ENCODE data around the gene PRXL2B. TPM values are rescaled to one million over a fixed set of nuclear protein-coding genes. Genes with fewer than 3 reads are reported as not detected.
"Not testable (repeated sequence)": the region's sequence is repeated elsewhere in the genome, so short reads cannot be mapped to it uniquely, and the experiment has no call there.

Gene PRXL2B
- polyA plus RNA-seq, 2 donors: 12.2 to 16.3 TPM

- WGBS, 2 donors: 86% methylated on average over 18 of the region's 18 CpGs
- Histone ChIP-seq H3K27me3 (ENCODE audit: control insufficient read depth in 1 of 2, insufficient read depth in 2 of 2, low read length in 2 of 2) (no peaks in the 10 kb centered on the region), H3K4me1 (ENCODE audit: control insufficient read depth in 2 of 2, insufficient read depth in 2 of 2, low read length in 1 of 2) (peaks cover 2 to 3% of the 10 kb centered on the region in 2 donors), H3K36me3 (ENCODE audit: control insufficient read depth in 2 of 2, insufficient read depth in 2 of 2, low read length in 1 of 2) (peaks cover 3 to 35% of the 10 kb centered on the region in 2 donors), H3K4me3 (ENCODE audit: low read depth in 1 of 2, low read length in 2 of 2) (no peak overlapping the region), H3K27ac (ENCODE audit: low read depth in 2 of 2, low read length in 1 of 2) (no peak overlapping the region), H3K9me3 (ENCODE audit: control insufficient read depth in 2 of 2, insufficient read depth in 1 of 2, low read depth in 1 of 2, low read length in 1 of 2) (no peaks in the 10 kb centered on the region)
These were observed 23.4 kb upstream of the PRXL2B start for GRCh38 chr1:2563205-2563604.

- no peak overlapping the region for H3K4me3 ChIP-seq (ENCODE audit: low read depth in 1 of 2, low read length in 2 of 2)
- H3K27me3 ChIP-seq (ENCODE audit: control insufficient read depth in 1 of 2, insufficient read depth in 2 of 2, low read length in 2 of 2): no peaks in the 10 kb centered on the region
- no peaks in the 10 kb centered on the region for H3K9me3 ChIP-seq (ENCODE audit: control insufficient read depth in 2 of 2, insufficient read depth in 1 of 2, low read depth in 1 of 2, low read length in 1 of 2)
- peaks cover 3 to 25% of the 10 kb centered on the region in 2 donors for H3K36me3 ChIP-seq (ENCODE audit: control insufficient read depth in 2 of 2, insufficient read depth in 2 of 2, low read length in 1 of 2)
- 75 to 76% methylated on average over 20 of the region's 20 CpGs for WGBS, 2 donors
- H3K4me1 ChIP-seq (ENCODE audit: control insufficient read depth in 2 of 2, insufficient read depth in 2 of 2, low read length in 1 of 2): peaks cover 0 to 2% of the 10 kb centered on the region in 2 donors
- H3K27ac ChIP-seq (ENCODE audit: low read depth in 2 of 2, low read length in 1 of 2): no peak overlapping the region
These were observed 22.4 kb upstream of the PRXL2B start for GRCh38 chr1:2564006-2564814.

- H3K36me3 ChIP-seq (ENCODE audit: control insufficient read depth in 2 of 2, insufficient read depth in 2 of 2, low read length in 1 of 2): peaks cover 1 to 19% of the 10 kb centered on the region in 2 donors
- WGBS, 2 donors: 37 to 38% methylated on average over 14 of the region's 14 CpGs
- no peaks in the 10 kb centered on the region for H3K4me1 ChIP-seq (ENCODE audit: control insufficient read depth in 2 of 2, insufficient read depth in 2 of 2, low read length in 1 of 2)
These were observed 21.7 kb upstream of the PRXL2B start for GRCh38 chr1:2564815-2565374.

GRCh38 chr1:2566101-2567045 lies 20.2 kb upstream of the PRXL2B start:
- WGBS, 2 donors: 66 to 78% methylated on average over 31 to 34 of the region's 34 CpGs
- H3K27ac ChIP-seq (ENCODE audit: low read depth in 2 of 2, low read length in 1 of 2): no peak overlapping the region

More at GRCh38 chr1:2564815-2565374, 21.7 kb upstream of the PRXL2B start:
- Histone ChIP-seq H3K27me3 (ENCODE audit: control insufficient read depth in 1 of 2, insufficient read depth in 2 of 2, low read length in 2 of 2) (no peaks in the 10 kb centered on the region), H3K4me3 (ENCODE audit: low read depth in 1 of 2, low read length in 2 of 2) (no peak overlapping the region), H3K9me3 (ENCODE audit: control insufficient read depth in 2 of 2, insufficient read depth in 1 of 2, low read depth in 1 of 2, low read length in 1 of 2) (no peaks in the 10 kb centered on the region), H3K27ac (ENCODE audit: low read depth in 2 of 2, low read length in 1 of 2) (no peak overlapping the region)

GRCh38 chr1:2567083-2567679 lies 19.4 kb upstream of the PRXL2B start:
- peaks cover 0 to 6% of the 10 kb centered on the region in 2 donors for H3K36me3 ChIP-seq (ENCODE audit: control insufficient read depth in 2 of 2, insufficient read depth in 2 of 2, low read length in 1 of 2)
- H3K27me3 ChIP-seq (ENCODE audit: control insufficient read depth in 1 of 2, insufficient read depth in 2 of 2, low read length in 2 of 2): no peaks in the 10 kb centered on the region
- H3K9me3 ChIP-seq (ENCODE audit: control insufficient read depth in 2 of 2, insufficient read depth in 1 of 2, low read depth in 1 of 2, low read length in 1 of 2): no peaks in the 10 kb centered on the region
- H3K4me1 ChIP-seq (ENCODE audit: control insufficient read depth in 2 of 2, insufficient read depth in 2 of 2, low read length in 1 of 2): no peaks in the 10 kb centered on the region
- H3K27ac ChIP-seq (ENCODE audit: low read depth in 2 of 2, low read length in 1 of 2): no peak overlapping the region
- WGBS, 2 donors: 78 to 84% methylated on average over 16 of the region's 16 CpGs
- no peak overlapping the region for H3K4me3 ChIP-seq (ENCODE audit: low read depth in 1 of 2, low read length in 2 of 2)

More at GRCh38 chr1:2566101-2567045, 20.2 kb upstream of the PRXL2B start:
- H3K27me3 ChIP-seq (ENCODE audit: control insufficient read depth in 1 of 2, insufficient read depth in 2 of 2, low read length in 2 of 2): no peaks in the 10 kb centered on the region
- no peak overlapping the region for H3K4me3 ChIP-seq (ENCODE audit: low read depth in 1 of 2, low read length in 2 of 2)
- no peaks in the 10 kb centered on the region for H3K9me3 ChIP-seq (ENCODE audit: control insufficient read depth in 2 of 2, insufficient read depth in 1 of 2, low read depth in 1 of 2, low read length in 1 of 2)
- peaks cover 0 to 11% of the 10 kb centered on the region in 2 donors for H3K36me3 ChIP-seq (ENCODE audit: control insufficient read depth in 2 of 2, insufficient read depth in 2 of 2, low read length in 1 of 2)
- H3K4me1 ChIP-seq (ENCODE audit: control insufficient read depth in 2 of 2, insufficient read depth in 2 of 2, low read length in 1 of 2): no peaks in the 10 kb centered on the region

- not testable (repeated sequence) for H3K9me3 ChIP-seq (ENCODE audit: control insufficient read depth in 2 of 2, insufficient read depth in 1 of 2, low read depth in 1 of 2, low read length in 1 of 2); H3K27me3 ChIP-seq (ENCODE audit: control insufficient read depth in 1 of 2, insufficient read depth in 2 of 2, low read length in 2 of 2); H3K27ac ChIP-seq (ENCODE audit: low read depth in 2 of 2, low read length in 1 of 2); H3K36me3 ChIP-seq (ENCODE audit: control insufficient read depth in 2 of 2, insufficient read depth in 2 of 2, low read length in 1 of 2); H3K4me1 ChIP-seq (ENCODE audit: control insufficient read depth in 2 of 2, insufficient read depth in 2 of 2, low read length in 1 of 2); H3K4me3 ChIP-seq (ENCODE audit: low read depth in 1 of 2, low read length in 2 of 2)
- 28 to 55% methylated on average over 7 to 12 of the region's 17 CpGs for WGBS, 2 donors
These were observed 18.3 kb upstream of the PRXL2B start for GRCh38 chr1:2568187-2568816.

DNA sequence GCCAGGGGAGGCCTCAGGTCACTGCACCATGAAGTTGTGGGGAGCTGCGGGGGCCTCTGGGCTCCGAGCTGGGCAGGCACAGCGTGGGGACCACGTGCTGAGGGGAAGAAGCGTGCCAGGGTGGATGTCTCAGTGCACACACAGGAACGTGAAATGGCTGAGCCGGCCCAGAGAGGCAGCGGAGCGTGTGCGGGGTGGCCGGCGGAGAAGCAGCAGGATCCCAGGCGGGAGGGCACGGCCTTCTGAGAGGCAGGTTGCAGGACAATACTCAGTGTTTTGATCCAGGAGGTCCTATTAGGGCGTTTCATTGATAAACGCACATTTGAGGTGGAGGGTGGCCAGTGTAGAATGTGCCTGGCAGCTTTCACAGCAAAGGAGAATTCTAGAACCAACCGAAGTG lies 17.5 kb upstream of the PRXL2B start:
- H3K36me3 ChIP-seq (ENCODE audit: control insufficient read depth in 2 of 2, insufficient read depth in 2 of 2, low read length in 1 of 2): no peaks in the 10 kb centered on the region
- H3K27me3 ChIP-seq (ENCODE audit: control insufficient read depth in 1 of 2, insufficient read depth in 2 of 2, low read length in 2 of 2): no peaks in the 10 kb centered on the region
- no peak overlapping the region for H3K4me3 ChIP-seq (ENCODE audit: low read depth in 1 of 2, low read length in 2 of 2)
- 79 to 89% methylated on average over 16 to 17 of the region's 17 CpGs for WGBS, 2 donors
- H3K4me1 ChIP-seq (ENCODE audit: control insufficient read depth in 2 of 2, insufficient read depth in 2 of 2, low read length in 1 of 2): no peaks in the 10 kb centered on the region
- peaks cover 0 to 3% of the 10 kb centered on the region in 2 donors for H3K9me3 ChIP-seq (ENCODE audit: control insufficient read depth in 2 of 2, insufficient read depth in 1 of 2, low read depth in 1 of 2, low read length in 1 of 2)
- H3K27ac ChIP-seq (ENCODE audit: low read depth in 2 of 2, low read length in 1 of 2): no peak overlapping the region

DNA sequence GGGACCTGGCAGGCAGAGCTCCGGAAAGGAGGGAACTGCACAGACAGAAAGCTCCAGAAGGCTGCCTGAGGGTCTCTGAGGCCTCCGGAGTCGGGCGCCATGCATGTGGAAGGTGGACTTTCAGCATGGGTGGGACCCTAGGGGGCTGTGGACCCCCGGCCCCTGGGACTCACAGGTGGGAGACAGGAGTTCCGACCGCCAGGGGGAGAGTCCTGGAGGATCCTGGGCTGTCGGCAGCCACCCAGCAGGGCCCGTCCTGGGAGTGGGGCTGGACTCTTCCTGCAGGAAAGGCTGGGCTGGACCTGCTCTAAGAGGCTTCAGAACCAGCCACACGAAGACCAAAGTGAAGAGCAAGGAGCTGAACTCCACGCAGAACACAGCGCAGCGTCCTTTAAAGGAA lies 16.9 kb upstream of the PRXL2B start:
- H3K4me3 ChIP-seq (ENCODE audit: low read depth in 1 of 2, low read length in 2 of 2); H3K36me3 ChIP-seq (ENCODE audit: control insufficient read depth in 2 of 2, insufficient read depth in 2 of 2, low read length in 1 of 2); H3K27ac ChIP-seq (ENCODE audit: low read depth in 2 of 2, low read length in 1 of 2); H3K4me1 ChIP-seq (ENCODE audit: control insufficient read depth in 2 of 2, insufficient read depth in 2 of 2, low read length in 1 of 2); H3K27me3 ChIP-seq (ENCODE audit: control insufficient read depth in 1 of 2, insufficient read depth in 2 of 2, low read length in 2 of 2); H3K9me3 ChIP-seq (ENCODE audit: control insufficient read depth in 2 of 2, insufficient read depth in 1 of 2, low read depth in 1 of 2, low read length in 1 of 2): not testable (repeated sequence)
- WGBS, 2 donors: 81 to 84% methylated on average over 13 of the region's 13 CpGs

GRCh38 chr1:2570332-2570731 lies 16.2 kb upstream of the PRXL2B start:
- Histone ChIP-seq H3K27ac (ENCODE audit: low read depth in 2 of 2, low read length in 1 of 2) (no peak overlapping the region), H3K36me3 (ENCODE audit: control insufficient read depth in 2 of 2, insufficient read depth in 2 of 2, low read length in 1 of 2) (no peaks in the 10 kb centered on the region), H3K27me3 (ENCODE audit: control insufficient read depth in 1 of 2, insufficient read depth in 2 of 2, low read length in 2 of 2) (no peaks in the 10 kb centered on the region), H3K4me3 (ENCODE audit: low read depth in 1 of 2, low read length in 2 of 2) (no peak overlapping the region), H3K4me1 (ENCODE audit: control insufficient read depth in 2 of 2, insufficient read depth in 2 of 2, low read length in 1 of 2) (no peaks in the 10 kb centered on the region), H3K9me3 (ENCODE audit: control insufficient read depth in 2 of 2, insufficient read depth in 1 of 2, low read depth in 1 of 2, low read length in 1 of 2) (peaks cover 0 to 3% of the 10 kb centered on the region in 2 donors)
- 81 to 85% methylated on average over 17 of the region's 17 CpGs for WGBS, 2 donors
